HepG2 (cell line): ENCODE data around the gene WDR41. TPM values are rescaled to one million over a fixed set of nuclear protein-coding genes. Genes with fewer than 3 reads are reported as not detected.
A peak's percentile ranks its signal among the peaks of the same experiment; 100 is the strongest.

Source experiments
- ATF2 ChIP-seq: sonication (generic); formaldehyde crosslinking; IDR thresholded peaks from 2 replicates; pipeline ENCODE4 v1.4.0; 2020; ENCODE audit warnings: missing genetic modification reagents
- BORCS8-MEF2B ChIP-seq: sonication (generic); formaldehyde crosslinking; IDR thresholded peaks from 2 replicates; pipeline ENCODE4 v1.8.0; 2022; ENCODE audit warnings: mild to moderate bottlenecking, missing genetic modification reagents
- DRAP1 ChIP-seq: IDR thresholded peaks from 2 replicates; pipeline ENCODE4 v1.6.1; 2016; ENCODE audit warnings: missing genetic modification reagents, missing compliant biosample characterization
- EHMT2 ChIP-seq: fragments of 200-600 bp; sonication (generic); IDR thresholded peaks from 2 replicates; pipeline ENCODE4 v1.7.0; 2017; ENCODE audit warnings: antibody characterized with exemption, low read depth, low read length, borderline replicate concordance
- GZF1 ChIP-seq: sonication (generic); formaldehyde crosslinking; IDR thresholded peaks from 2 replicates; pipeline ENCODE4 v1.5.1; 2020; ENCODE audit warnings: mild to moderate bottlenecking, missing genetic modification reagents
- MXI1 ChIP-seq: IDR thresholded peaks from 3 replicates; pipeline ENCODE4 v1.6.1; 2012; ENCODE audit warnings: low read depth, low read length, inconsistent platforms, borderline replicate concordance
- NAIF1 ChIP-seq: sonication (generic); formaldehyde crosslinking; IDR thresholded peaks from 2 replicates; pipeline ENCODE4 v1.5.0; 2020; ENCODE audit warnings: mild to moderate bottlenecking, missing genetic modification reagents, borderline replicate concordance
- NR2C2 ChIP-seq: sonication (generic); formaldehyde crosslinking; IDR thresholded peaks from 2 replicates; pipeline ENCODE4 v1.4.0; 2020; ENCODE audit warnings: missing genetic modification reagents, mild to moderate bottlenecking, moderate library complexity, borderline replicate concordance
- PHF5A ChIP-seq: IDR thresholded peaks from one replicate; pipeline ENCODE4 v1.6.1; 2018; ENCODE audit warnings: low read depth, missing genetic modification reagents; ENCODE audit not compliant: unreplicated experiment
- RBM39 ChIP-seq: fragments of 200-400 bp; formaldehyde crosslinking; IDR thresholded peaks from one replicate; pipeline ENCODE4 v1.6.1; 2018; ENCODE audit warnings: antibody characterized with exemption, mild to moderate bottlenecking, low read depth, low read length; ENCODE audit not compliant: poor library complexity, severe bottlenecking
- SSRP1 ChIP-seq: IDR thresholded peaks from 2 replicates; pipeline ENCODE4 v1.6.1; 2016; ENCODE audit warnings: control low read depth
- TFE3 ChIP-seq: IDR thresholded peaks from 2 replicates; pipeline ENCODE4 v1.6.1; 2016
- TOE1 ChIP-seq: sonication (generic); formaldehyde crosslinking; IDR thresholded peaks from 2 replicates; pipeline ENCODE4 v1.4.0; 2020; ENCODE audit warnings: mild to moderate bottlenecking, missing genetic modification reagents
- ZNF614 ChIP-seq: IDR thresholded peaks from 2 replicates; pipeline ENCODE4 v1.6.1; 2018; ENCODE audit warnings: missing biosample characterization, missing genetic modification reagents, inconsistent platforms, borderline replicate concordance
- ZNF766 ChIP-seq: sonication (generic); formaldehyde crosslinking; IDR thresholded peaks from 2 replicates; pipeline ENCODE4 v1.5.0; 2020; ENCODE audit warnings: missing genetic modification reagents, borderline replicate concordance
- polyA plus RNA-seq, 8 experiments: library from polyadenylated mRNA; depleted of rRNA in 3 of 8; stranded (reverse) in 7 of 8; unstranded in 1 of 8; fragments of >200 nt; fragmentation: Illumina TruSeq in 4 of 8; extraction: Trizol in 4 of 8; gene quantifications; 2 replicates each; pipeline versions ENCODE4 v1.2.1 to v1.2.3, GENCODE V29; 2011 to 2016; ENCODE audit warnings: low read depth in 4 of 8, missing spikeins in 1 of 8, mixed read lengths in 1 of 8; ENCODE audit not compliant: insufficient read depth in 1 of 8
- total RNA-seq, 5 experiments: library from RNA; depleted of rRNA; stranded (reverse); fragments of >200 nt; fragmentation: Illumina TruSeq; extraction: Trizol; gene quantifications; 2 replicates each; pipeline ENCODE4 v1.2.3, GENCODE V29; 2016; ENCODE audit warnings: low read depth in 1 of 5
- TF ChIP-seq, protein P1 (sequence below): sonication (generic); formaldehyde crosslinking; conservative IDR thresholded peaks from 2 replicates; pipeline ENCODE4 v1.4.0; 2020; ENCODE audit warnings: missing genetic modification reagents
- TF ChIP-seq, protein P2 (sequence below): sonication (generic); formaldehyde crosslinking; IDR thresholded peaks from 2 replicates; pipeline ENCODE4 v1.4.0; 2020; ENCODE audit warnings: missing genetic modification reagents, mild to moderate bottlenecking, borderline replicate concordance
- TF ChIP-seq, protein P3 (sequence below): sonication (generic); formaldehyde crosslinking; IDR thresholded peaks from 2 replicates; pipeline ENCODE4 v1.4.0; 2020; ENCODE audit warnings: missing genetic modification reagents, borderline replicate concordance
- TF ChIP-seq, protein P4 (sequence below): IDR thresholded peaks from 2 replicates; pipeline ENCODE4 v1.6.1; 2016; ENCODE audit warnings: missing biosample characterization, missing genetic modification reagents, low read depth

Gene WDR41
- total and polyA plus RNA-seq, 2 of the 13 experiments (the other 11 are each of a cell fraction or from before 2014, with no cell fraction given), result 18.9 to 39.3 TPM

- TF ChIP-seq, protein P1, sequence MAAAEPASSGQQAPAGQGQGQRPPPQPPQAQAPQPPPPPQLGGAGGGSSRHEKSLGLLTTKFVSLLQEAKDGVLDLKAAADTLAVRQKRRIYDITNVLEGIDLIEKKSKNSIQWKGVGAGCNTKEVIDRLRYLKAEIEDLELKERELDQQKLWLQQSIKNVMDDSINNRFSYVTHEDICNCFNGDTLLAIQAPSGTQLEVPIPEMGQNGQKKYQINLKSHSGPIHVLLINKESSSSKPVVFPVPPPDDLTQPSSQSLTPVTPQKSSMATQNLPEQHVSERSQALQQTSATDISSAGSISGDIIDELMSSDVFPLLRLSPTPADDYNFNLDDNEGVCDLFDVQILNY (CRISPR knock-in tag), result no peak
- peak; percentile 69 for TF ChIP-seq BORCS8-MEF2B (CRISPR knock-in tag)
- TF ChIP-seq EHMT2, result no peak
- TF ChIP-seq, protein P2, sequence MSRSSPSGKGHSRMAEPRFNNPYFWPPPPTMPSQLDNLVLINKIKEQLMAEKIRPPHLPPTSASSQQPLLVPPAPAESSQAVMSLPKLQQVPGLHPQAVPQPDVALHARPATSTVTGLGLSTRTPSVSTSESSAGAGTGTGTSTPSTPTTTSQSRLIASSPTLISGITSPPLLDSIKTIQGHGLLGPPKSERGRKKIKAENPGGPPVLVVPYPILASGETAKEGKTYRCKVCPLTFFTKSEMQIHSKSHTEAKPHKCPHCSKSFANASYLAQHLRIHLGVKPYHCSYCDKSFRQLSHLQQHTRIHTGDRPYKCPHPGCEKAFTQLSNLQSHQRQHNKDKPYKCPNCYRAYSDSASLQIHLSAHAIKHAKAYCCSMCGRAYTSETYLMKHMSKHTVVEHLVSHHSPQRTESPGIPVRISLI (CRISPR knock-in tag), result peak; percentile 19; the same call in 1 of the 2 replicates
- 0 out of 2 replicates have a peak, but pooled peaks have one; percentile 11 for TF ChIP-seq DRAP1 (CRISPR knock-in tag)
- TF ChIP-seq ZNF766, result no peak
- peak; percentile 56 for TF ChIP-seq TFE3 (CRISPR knock-in tag)
- 0 out of 2 replicates have a peak, but pooled peaks have one; percentile 11 for TF ChIP-seq NR2C2
- peak; percentile 46; the same call in 1 of the 2 replicates for TF ChIP-seq ATF2 (CRISPR knock-in tag)
- TF ChIP-seq ZNF614 (CRISPR knock-in tag), result 0 out of 2 replicates have a peak, but pooled peaks have one; percentile 54
- TF ChIP-seq TOE1 (CRISPR knock-in tag), result no peak
- no peak for TF ChIP-seq GZF1
- TF ChIP-seq, protein P3, sequence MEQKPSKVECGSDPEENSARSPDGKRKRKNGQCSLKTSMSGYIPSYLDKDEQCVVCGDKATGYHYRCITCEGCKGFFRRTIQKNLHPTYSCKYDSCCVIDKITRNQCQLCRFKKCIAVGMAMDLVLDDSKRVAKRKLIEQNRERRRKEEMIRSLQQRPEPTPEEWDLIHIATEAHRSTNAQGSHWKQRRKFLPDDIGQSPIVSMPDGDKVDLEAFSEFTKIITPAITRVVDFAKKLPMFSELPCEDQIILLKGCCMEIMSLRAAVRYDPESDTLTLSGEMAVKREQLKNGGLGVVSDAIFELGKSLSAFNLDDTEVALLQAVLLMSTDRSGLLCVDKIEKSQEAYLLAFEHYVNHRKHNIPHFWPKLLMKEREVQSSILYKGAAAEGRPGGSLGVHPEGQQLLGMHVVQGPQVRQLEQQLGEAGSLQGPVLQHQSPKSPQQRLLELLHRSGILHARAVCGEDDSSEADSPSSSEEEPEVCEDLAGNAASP (CRISPR knock-in tag), result 0 out of 2 replicates have a peak, but pooled peaks have one; percentile 28
- TF ChIP-seq, protein P4, sequence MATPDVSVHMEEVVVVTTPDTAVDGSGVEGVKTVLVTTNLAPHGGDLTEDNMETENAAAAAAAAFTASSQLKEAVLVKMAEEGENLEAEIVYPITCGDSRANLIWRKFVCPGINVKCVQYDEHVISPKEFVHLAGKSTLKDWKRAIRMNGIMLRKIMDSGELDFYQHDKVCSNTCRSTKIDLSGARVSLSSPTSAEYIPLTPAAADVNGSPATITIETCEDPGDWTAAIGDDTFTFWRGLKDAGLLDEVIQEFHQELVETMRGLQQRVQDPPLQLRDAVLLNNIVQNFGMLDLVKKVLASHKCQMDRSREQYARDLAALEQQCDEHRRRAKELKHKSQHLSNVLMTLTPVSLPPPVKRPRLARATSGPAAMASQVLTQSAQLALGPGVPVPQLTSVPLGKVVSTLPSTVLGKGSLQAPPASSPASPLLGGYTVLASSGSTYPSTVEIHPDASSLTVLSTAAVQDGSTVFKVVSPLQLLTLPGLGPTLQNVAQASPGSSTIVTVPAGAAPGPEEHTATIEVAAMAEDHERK (CRISPR knock-in tag), result 0 out of 2 replicates have a peak, but pooled peaks have one; percentile 47
- TF ChIP-seq NAIF1 (CRISPR knock-in tag), result peak; percentile 79
- no peak for TF ChIP-seq PHF5A (CRISPR knock-in tag)
- TF ChIP-seq SSRP1 (CRISPR knock-in tag), result no peak
- no peak for TF ChIP-seq RBM39
- TF ChIP-seq MXI1, result no peak
Observed at GRCh38 chr5:77491783-77492652, at the start of gene WDR41 (continued).
